K562 (cell line): Measurements from ENCODE around the gene PRKCE. TPM values are rescaled to one million over a fixed set of nuclear protein-coding genes. Genes with fewer than 3 reads are reported as not detected.

ENCODE experiments used
- ARID2 ChIP-seq: fragments of 450-650 bp; IDR thresholded peaks from 2 replicates; pipeline ENCODE4 v1.6.1; 2017; ENCODE audit warnings: antibody characterized with exemption, mild to moderate bottlenecking
- DIDO1 ChIP-seq: fragments of 450-650 bp; IDR thresholded peaks from 2 replicates; pipeline ENCODE4 v1.6.1; 2016; ENCODE audit warnings: low read depth, missing biosample characterization, missing genetic modification characterization
- ELK3 ChIP-seq: fragments of 450-650 bp; formaldehyde crosslinking; IDR thresholded peaks from 2 replicates; pipeline ENCODE4 v1.4.0; 2020; ENCODE audit warnings: mild to moderate bottlenecking
- HMBOX1 ChIP-seq: sonication (generic); IDR thresholded peaks from 2 replicates; pipeline ENCODE4 v1.6.1; 2016
- KDM5B ChIP-seq: fragments of 200-600 bp; sonication (generic); IDR thresholded peaks from 2 replicates; pipeline ENCODE4 v1.6.1; 2012; ENCODE audit warnings: low read depth, mild to moderate bottlenecking, moderate library complexity, low read length, control low read depth, inconsistent platforms; ENCODE audit not compliant: insufficient replicate concordance
- MIER1 ChIP-seq: fragments of 450-650 bp; IDR thresholded peaks from 2 replicates; pipeline ENCODE4 v1.6.1; 2016; ENCODE audit warnings: antibody characterized with exemption, mild to moderate bottlenecking, low read depth
- POLR2AphosphoS5 ChIP-seq: IDR thresholded peaks from 2 replicates; pipeline ENCODE4 v1.6.1; 2011; ENCODE audit warnings: mild to moderate bottlenecking, low read depth, low read length, moderate library complexity; ENCODE audit not compliant: control insufficient read depth, insufficient read depth
- PRDM10 ChIP-seq: fragments of 450-650 bp; IDR thresholded peaks from 2 replicates; pipeline ENCODE4 v1.6.1; 2018; ENCODE audit not compliant: partially characterized antibody
- ZFPM2 ChIP-seq: fragments of 250-450 bp; sonication (Bioruptor Pico); IDR thresholded peaks from 2 replicates; pipeline ENCODE4 v1.5.1; 2022; ENCODE audit warnings: mild to moderate bottlenecking
- ZSCAN29 ChIP-seq: fragments of 450-650 bp; IDR thresholded peaks from 2 replicates; pipeline ENCODE4 v1.6.1; 2017
- polyA plus RNA-seq, 8 experiments: library from polyadenylated mRNA; depleted of rRNA in 4 of 8; stranded (reverse) in 5 of 8; unstranded in 3 of 8; fragments of >200 nt; fragmentation: Nextera tagmentation in 2 of 8; fragmentation: Illumina TruSeq in 1 of 8; extraction: Ambion mirVana in 2 of 8; extraction: Trizol in 1 of 8; gene quantifications; 2 replicates each; pipeline versions ENCODE4 v1.2.1 to v1.2.3, GENCODE V29; 2011 to 2014; ENCODE audit warnings: inconsistent platforms in 1 of 8, missing spikeins in 1 of 8
- total RNA-seq, 7 experiments: library from RNA; depleted of rRNA in 6 of 7; stranded (reverse); fragments of >200 nt in 6 of 7; fragmentation: Illumina TruSeq in 2 of 7; extraction: Trizol in 2 of 7; gene quantifications; 2 replicates each; pipeline versions ENCODE4 v1.2.1 to v1.2.3, GENCODE V29; 2011 to 2021; ENCODE audit warnings: low replicate concordance in 1 of 7
- TF ChIP-seq, protein P1 (sequence below), 2 experiments: fragments of 450-650 bp; conservative IDR thresholded peaks; 2 replicates each; pipeline ENCODE4 v1.6.1; 2017; ENCODE audit warnings: mild to moderate bottlenecking in 2 of 2, moderate library complexity in 2 of 2
- TF ChIP-seq, protein P2 (sequence below): sonication (generic); formaldehyde crosslinking; IDR thresholded peaks from 2 replicates; pipeline ENCODE4 v1.8.1; 2023; ENCODE audit warnings: mild to moderate bottlenecking, missing genetic modification reagents, moderate library complexity
- TF ChIP-seq, protein P3 (sequence below): fragments of 250-450 bp; sonication (Bioruptor Pico); IDR thresholded peaks from 2 replicates; pipeline ENCODE4 v1.5.0; 2022; ENCODE audit warnings: mild to moderate bottlenecking

The PRKCE gene
- total and polyA plus RNA-seq, 9 of the 15 experiments (the other 6 are each of a cell fraction or from before 2014, with no cell fraction given) = 0.06 to 1.0 (median 0.22) TPM; not detected in 1

DNA sequence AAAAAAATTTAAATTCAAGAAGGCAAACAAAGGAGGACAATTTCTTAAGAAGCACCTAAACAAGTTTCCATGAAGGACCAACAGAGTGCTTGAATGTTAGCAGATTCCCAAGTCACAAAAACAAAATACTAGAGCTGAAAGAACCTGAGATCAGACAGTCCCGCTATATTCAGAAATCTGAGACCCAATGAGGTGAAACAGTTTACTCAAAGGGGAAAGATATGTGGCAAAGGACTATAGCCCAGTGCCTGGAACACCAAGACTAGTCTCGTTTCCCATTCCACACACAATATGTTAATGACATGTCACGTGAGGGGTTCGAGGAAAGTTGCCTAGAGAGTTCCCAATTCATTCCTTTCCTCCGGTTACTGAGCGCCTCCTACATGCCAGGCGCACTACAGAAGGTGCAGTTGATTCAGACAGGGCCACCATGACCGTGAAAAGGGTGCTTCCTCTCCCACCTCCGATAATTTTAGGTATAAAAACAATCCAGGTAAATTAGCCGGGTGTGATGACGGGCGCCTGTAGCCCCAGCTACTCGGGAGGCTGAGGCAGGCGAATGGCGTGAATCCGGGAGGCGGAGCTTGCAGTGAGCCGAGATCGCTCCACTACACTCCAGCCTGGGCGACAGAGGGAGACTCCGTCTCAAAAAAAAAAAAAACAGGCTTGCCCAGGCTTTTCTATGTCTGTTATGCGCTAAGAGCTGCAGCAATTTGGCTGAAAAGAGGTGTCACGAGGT lies 41.0 kb upstream of the PRKCE start (continued):
- TF ChIP-seq DIDO1 (tag) (peak; percentile 63; the same call in 1 of the 2 replicates), HMBOX1 (peak; percentile 78), ARID2 (peak; percentile 6; the same call in 1 of the 2 replicates), POLR2AphosphoS5 (peak; percentile 43; the same call in 1 of the 2 replicates), MIER1 (0 out of 2 replicates have a peak, but pooled peaks have one; percentile 35), ZSCAN29 (peak; percentile 10; the same call in 1 of the 2 replicates), ZFPM2 (no peak), PRDM10 (peak; percentile 1), KDM5B (peak; percentile 48), ELK3 (no peak)
- TF ChIP-seq, protein P1, sequence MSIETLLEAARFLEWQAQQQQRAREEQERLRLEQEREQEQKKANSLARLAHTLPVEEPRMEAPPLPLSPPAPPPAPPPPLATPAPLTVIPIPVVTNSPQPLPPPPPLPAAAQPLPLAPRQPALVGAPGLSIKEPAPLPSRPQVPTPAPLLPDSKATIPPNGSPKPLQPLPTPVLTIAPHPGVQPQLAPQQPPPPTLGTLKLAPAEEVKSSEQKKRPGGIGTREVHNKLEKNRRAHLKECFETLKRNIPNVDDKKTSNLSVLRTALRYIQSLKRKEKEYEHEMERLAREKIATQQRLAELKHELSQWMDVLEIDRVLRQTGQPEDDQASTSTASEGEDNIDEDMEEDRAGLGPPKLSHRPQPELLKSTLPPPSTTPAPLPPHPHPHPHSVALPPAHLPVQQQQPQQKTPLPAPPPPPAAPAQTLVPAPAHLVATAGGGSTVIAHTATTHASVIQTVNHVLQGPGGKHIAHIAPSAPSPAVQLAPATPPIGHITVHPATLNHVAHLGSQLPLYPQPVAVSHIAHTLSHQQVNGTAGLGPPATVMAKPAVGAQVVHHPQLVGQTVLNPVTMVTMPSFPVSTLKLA (conservative IDR thresholded peaks at IDR 0.05) = peak in 1 of 2 experiments; percentile 69; a peak in 3 of 4 replicates
- TF ChIP-seq, protein P2, sequence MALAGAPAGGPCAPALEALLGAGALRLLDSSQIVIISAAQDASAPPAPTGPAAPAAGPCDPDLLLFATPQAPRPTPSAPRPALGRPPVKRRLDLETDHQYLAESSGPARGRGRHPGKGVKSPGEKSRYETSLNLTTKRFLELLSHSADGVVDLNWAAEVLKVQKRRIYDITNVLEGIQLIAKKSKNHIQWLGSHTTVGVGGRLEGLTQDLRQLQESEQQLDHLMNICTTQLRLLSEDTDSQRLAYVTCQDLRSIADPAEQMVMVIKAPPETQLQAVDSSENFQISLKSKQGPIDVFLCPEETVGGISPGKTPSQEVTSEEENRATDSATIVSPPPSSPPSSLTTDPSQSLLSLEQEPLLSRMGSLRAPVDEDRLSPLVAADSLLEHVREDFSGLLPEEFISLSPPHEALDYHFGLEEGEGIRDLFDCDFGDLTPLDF (CRISPR knock-in tag) = no peak
- TF ChIP-seq, protein P3, sequence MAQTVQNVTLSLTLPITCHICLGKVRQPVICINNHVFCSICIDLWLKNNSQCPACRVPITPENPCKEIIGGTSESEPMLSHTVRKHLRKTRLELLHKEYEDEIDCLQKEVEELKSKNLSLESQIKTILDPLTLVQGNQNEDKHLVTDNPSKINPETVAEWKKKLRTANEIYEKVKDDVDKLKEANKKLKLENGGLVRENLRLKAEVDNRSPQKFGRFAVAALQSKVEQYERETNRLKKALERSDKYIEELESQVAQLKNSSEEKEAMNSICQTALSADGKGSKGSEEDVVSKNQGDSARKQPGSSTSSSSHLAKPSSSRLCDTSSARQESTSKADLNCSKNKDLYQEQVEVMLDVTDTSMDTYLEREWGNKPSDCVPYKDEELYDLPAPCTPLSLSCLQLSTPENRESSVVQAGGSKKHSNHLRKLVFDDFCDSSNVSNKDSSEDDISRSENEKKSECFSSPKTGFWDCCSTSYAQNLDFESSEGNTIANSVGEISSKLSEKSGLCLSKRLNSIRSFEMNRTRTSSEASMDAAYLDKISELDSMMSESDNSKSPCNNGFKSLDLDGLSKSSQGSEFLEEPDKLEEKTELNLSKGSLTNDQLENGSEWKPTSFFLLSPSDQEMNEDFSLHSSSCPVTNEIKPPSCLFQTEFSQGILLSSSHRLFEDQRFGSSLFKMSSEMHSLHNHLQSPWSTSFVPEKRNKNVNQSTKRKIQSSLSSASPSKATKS (CRISPR knock-in tag) = no peak
